ENCODE data around the gene ELP5. TPM values are rescaled to one million over a fixed set of nuclear protein-coding genes. Genes with fewer than 3 reads are reported as not detected.
A peak's percentile ranks its signal among the peaks of the same experiment; 100 is the strongest.

ELP5 gene
- total RNA-seq, 2 donors from 2014 or later, result 10.2 to 16.3 TPM

- DNase-seq, result no peak
- no peak for ATAC-seq
- no peak for TF ChIP-seq CTCF (IDR thresholded peaks at IDR 0.05)
- TF ChIP-seq POLR2A (IDR thresholded peaks at IDR 0.05), result no peak
- Histone ChIP-seq H3K27ac (peak overlapping the region in 2 of 4 donors; percentile 99 to 100), H3K9me3 (no peaks in the 10 kb centered on the region), H3K27me3 (no peaks in the 10 kb centered on the region), H3K36me3 (replicated peaks in 1 of 2; ENCODE audit: insufficient read depth in 1 of 2, low read depth in 2 of 2) (peaks cover 0 to 12% of the 10 kb centered on the region in 2 donors), H3K4me1 (peaks cover 77% of the 10 kb centered on the region), H3K4me3 (no peak overlapping the region)
- 55 to 69% methylated on average over 5 to 6 of the region's 6 CpGs for WGBS, 2 donors
- intact Hi-C loops (cut with DNase I), result no loop called here
These were observed 33.3 kb upstream of the ELP5 start for GRCh38 chr17:7218758-7219157.

DNA sequence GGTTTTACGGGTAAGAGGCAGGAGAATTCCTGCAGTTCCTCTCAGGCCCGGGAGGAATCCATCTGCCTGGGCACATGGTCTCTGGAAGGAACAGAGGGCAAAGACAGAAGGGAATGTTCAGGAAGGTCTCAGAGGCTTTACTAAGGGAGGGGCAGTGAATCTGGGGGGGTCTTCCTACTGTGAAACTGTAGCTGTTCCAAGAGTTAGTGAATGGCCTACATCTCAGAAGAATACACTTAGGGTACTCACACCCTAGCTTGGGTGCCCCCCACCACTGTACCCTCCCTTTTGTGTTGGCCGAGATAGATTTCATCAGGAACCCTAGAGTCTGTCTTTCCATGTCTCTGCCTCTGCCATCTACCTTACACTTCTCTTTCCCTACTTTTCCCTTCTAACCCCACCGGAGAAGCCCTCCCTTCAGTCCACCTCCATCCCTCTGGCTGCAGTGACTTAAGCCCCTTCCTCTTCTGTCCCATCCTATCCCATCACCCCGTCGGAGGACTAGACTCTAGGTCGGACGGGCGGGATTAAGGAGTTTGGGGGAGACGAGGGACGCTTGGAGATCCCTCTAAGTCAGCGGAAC, 32.7 kb upstream of the ELP5 start:
- Histone ChIP-seq H3K9me3 (no peaks in the 10 kb centered on the region), H3K27me3 (no peaks in the 10 kb centered on the region), H3K4me1 (peaks cover 76% of the 10 kb centered on the region), H3K36me3 (replicated peaks in 1 of 2; ENCODE audit: insufficient read depth in 1 of 2, low read depth in 2 of 2) (peaks cover 0 to 18% of the 10 kb centered on the region in 2 donors), H3K4me3 (peak overlapping the region; percentile 75 to 100), H3K27ac (peak overlapping the region; percentile 99 to 100 (median 100))
- peak in 1 of 4 donors; percentile 12 for DNase-seq
- TF ChIP-seq CTCF (IDR thresholded peaks at IDR 0.05), result no peak
- TF ChIP-seq POLR2A (IDR thresholded peaks at IDR 0.05), result no peak
- 16 to 21% methylated on average over 12 of the region's 12 CpGs for WGBS, 2 donors
- no peak for ATAC-seq
- intact Hi-C loops (cut with DNase I), result no loop called here

DNA sequence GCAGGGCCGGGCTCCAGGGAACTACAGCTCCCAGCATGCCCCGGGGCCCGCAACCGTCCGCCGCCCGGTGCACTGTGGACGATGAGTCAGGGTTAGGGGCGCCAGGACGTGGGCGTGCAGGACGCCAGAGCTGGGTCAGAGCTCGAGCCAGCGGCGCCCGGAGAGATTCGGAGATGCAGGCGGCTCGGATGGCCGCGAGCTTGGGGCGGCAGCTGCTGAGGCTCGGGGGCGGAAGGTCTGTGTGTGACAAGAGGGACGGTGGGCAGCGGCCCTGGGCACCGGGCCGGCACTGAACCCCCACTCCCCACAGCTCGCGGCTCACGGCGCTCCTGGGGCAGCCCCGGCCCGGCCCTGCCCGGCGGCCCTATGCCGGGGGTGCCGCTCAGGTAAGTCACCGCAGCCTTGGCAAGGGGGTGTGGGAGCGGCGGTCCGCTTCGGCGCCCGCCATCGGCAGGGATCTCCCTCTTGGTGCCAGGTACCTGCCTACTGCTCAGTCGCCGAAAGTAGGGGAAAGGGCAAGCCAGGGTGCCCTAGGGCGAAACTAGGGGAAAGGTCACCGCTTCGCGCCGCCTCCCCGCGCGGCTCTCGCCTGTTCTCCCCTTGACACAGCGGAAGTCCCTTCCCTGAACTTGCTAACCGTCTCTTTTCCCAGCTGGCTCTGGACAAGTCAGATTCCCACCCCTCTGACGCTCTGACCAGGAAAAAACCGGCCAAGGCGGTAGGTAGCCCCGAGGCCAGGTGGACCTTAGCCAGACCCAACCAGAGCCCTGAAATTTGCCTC, 32.0 kb upstream of the ELP5 start, which contains the start of the genes ACADVL and DLG4:
Gene ACADVL (plus strand): TSS at position 127 of the 781 bp plus-strand sequence. CDS start 47 bp downstream, at position 174.
Gene DLG4 (minus strand): TSS at position 25 of the 781 bp plus-strand sequence.
- H3K36me3 ChIP-seq (replicated peaks in 1 of 2; ENCODE audit: insufficient read depth in 1 of 2, low read depth in 2 of 2), result peaks cover 0 to 18% of the 10 kb centered on the region in 2 donors

DNA sequence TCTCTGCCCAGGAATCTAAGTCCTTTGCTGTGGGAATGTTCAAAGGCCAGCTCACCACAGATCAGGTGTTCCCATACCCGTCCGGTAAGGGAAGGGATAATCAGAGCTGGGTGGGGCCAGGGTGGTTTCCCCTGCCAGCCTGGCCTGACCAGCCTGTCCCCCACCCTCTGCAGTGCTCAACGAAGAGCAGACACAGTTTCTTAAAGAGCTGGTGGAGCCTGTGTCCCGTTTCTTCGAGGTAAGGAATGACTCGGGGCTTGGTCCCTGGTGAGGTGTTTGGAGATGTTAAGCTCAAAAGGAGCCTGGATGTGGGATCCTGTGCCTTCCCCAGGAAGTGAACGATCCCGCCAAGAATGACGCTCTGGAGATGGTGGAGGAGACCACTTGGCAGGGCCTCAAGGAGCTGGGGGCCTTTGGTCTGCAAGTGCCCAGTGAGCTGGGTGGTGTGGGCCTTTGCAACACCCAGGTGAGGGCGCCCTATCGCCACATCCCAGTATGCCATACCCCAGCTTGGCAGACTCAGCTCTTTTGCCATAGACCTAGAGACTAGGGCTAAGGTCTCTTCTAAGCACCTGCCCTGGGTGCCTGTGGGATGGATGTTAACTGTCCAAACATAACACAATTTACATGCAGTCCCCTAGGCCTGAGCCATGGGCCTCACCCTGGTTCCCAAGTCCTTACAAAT, 31.3 kb upstream of the ELP5 start:
- Histone ChIP-seq H3K27ac (peak overlapping the region; percentile 99 to 100 (median 100)), H3K9me3 (no peaks in the 10 kb centered on the region), H3K27me3 (no peaks in the 10 kb centered on the region), H3K4me3 (peak overlapping the region; percentile 75 to 100), H3K36me3 (replicated peaks in 1 of 2; ENCODE audit: insufficient read depth in 1 of 2, low read depth in 2 of 2) (peaks cover 0 to 18% of the 10 kb centered on the region in 2 donors), H3K4me1 (peaks cover 64% of the 10 kb centered on the region)
- ATAC-seq (peak; percentile 35), DNase-seq (peak; percentile 74 to 82 (median 80))
- WGBS, 2 donors, result 12% methylated on average over 11 of the region's 11 CpGs; no CpG with 5 or more reads in 1 of the 2 donors
- intact Hi-C loops (cut with DNase I), result no loop called here
- TF ChIP-seq POLR2A (IDR thresholded peaks at IDR 0.05), result no peak
- peak in 6 of 7 experiments; percentile 29 to 60 (median 54) for TF ChIP-seq CTCF (IDR thresholded peaks at IDR 0.05)

More for the DNA sequence above, 32.0 kb upstream of the ELP5 start, which contains the start of the genes ACADVL and DLG4:
- TF ChIP-seq CTCF (IDR thresholded peaks at IDR 0.05) (no peak), POLR2A (IDR thresholded peaks at IDR 0.05) (peak; percentile 92 to 93 (median 93))
- intact Hi-C loops (cut with DNase I), result no loop called here
- ATAC-seq, result peak; percentile 82
- no peaks in the 10 kb centered on the region for H3K9me3 ChIP-seq
- H3K4me1 ChIP-seq, result peaks cover 70% of the 10 kb centered on the region
- no peaks in the 10 kb centered on the region for H3K27me3 ChIP-seq
- peak within 1 kb of the TSS; percentile 99 to 100 (median 100) for H3K27ac ChIP-seq
- H3K4me3 ChIP-seq, result peak within 1 kb of the TSS; percentile 75 to 100
- peak; percentile 89 to 95 (median 94) for DNase-seq
- WGBS, 2 donors, result 0 to 1% methylated on average over 11 to 56 of the region's 63 CpGs

Data from body of pancreas (tissue), 4 donors.